HepG2 (cell line): ENCODE measurements around the gene UTP4. TPM values are rescaled to one million over a fixed set of nuclear protein-coding genes. Genes with fewer than 3 reads are reported as not detected.

Experiments used
- ATAC-seq: fragments of 200-7000 bp; cut with Tn5 transposase; 3 replicates; pipeline ENCODE4 v1.9.1; 2020; ENCODE audit warnings: mild to moderate bottlenecking, moderate library complexity
- BruUV-seq: library from RNA; stranded (reverse); fragments of 400-500 nt; replicated peaks from 2 replicates; lab custom pipeline; 2021; lab: Mats Ljungman, UMichigan
- CTCF ChIA-PET: fragments of 300-600 bp; formaldehyde crosslinking; extraction: SDS; loops from one replicate; lab custom pipeline; 2021; ENCODE audit warnings: low total read pairs, inconsistent platforms, low intra/inter-chr PET ratio; lab: Yijun Ruan, JAX
- POLR2A ChIA-PET: fragments of 350-600 bp; sonication (Branson Sonifier 250); formaldehyde crosslinking; loops from one replicate; lab custom pipeline; 2020; ENCODE audit warnings: antibody characterized with exemption, inconsistent platforms; lab: Yijun Ruan, JAX
- DNase-seq: peaks from one replicate; pipeline ENCODE4 v3.0.0-alpha.2; 2015; ENCODE audit warnings: low spot score
- FAIRE-seq: peaks from 3 replicates; lab custom pipeline; 2011; peaks lifted over from hg19 to GRCh38; lab: Jason Lieb, UNC
- H2AFZ ChIP-seq: one replicate; pipeline ENCODE4 v1.6.1; 2011; ENCODE audit warnings: low read length, inconsistent platforms
- H3K27ac ChIP-seq: fragments of 300-600 bp; 3 replicates; pipeline ENCODE4 v1.8.0; 2011; ENCODE audit warnings: mixed run types, mild to moderate bottlenecking, mixed read lengths, low read length, inconsistent platforms; ENCODE audit not compliant: insufficient read depth; ENCODE audit errors: extremely low read length
- H3K27me3 ChIP-seq, 2 experiments: fragments of 200-600 bp in 1 of 2; 2 replicates in 1 of 2; 3 replicates in 1 of 2; pipeline versions ENCODE4 v1.6.0 to v1.8.0; 2011; ENCODE audit warnings: low read length in 2 of 2, mild to moderate bottlenecking in 2 of 2, moderate library complexity in 2 of 2, inconsistent platforms in 1 of 2; ENCODE audit not compliant: insufficient read depth in 2 of 2, control insufficient read depth in 1 of 2
- H3K36me3 ChIP-seq, 2 experiments: fragments of 200-600 bp in 1 of 2; replicated peaks in 1 of 2; 2 replicates in 1 of 2; 3 replicates in 1 of 2; pipeline versions ENCODE4 v1.5.1 to v1.8.0; 2011; ENCODE audit warnings: low read length in 2 of 2, inconsistent platforms in 1 of 2; ENCODE audit not compliant: insufficient read depth in 2 of 2, control insufficient read depth in 1 of 2
- H3K4me1 ChIP-seq: 2 replicates; pipeline ENCODE4 v1.5.1; 2012; ENCODE audit warnings: low read length, inconsistent platforms; ENCODE audit not compliant: insufficient read depth
- H3K4me2 ChIP-seq: 2 replicates; pipeline ENCODE4 v1.6.0; 2011; ENCODE audit warnings: low read depth, low read length, inconsistent platforms
- H3K4me3 ChIP-seq, 3 experiments: fragments of 200-600 bp in 1 of 3; sonication (generic), shearing (Covaris generic) in 1 of 3; replicated peaks in 1 of 3; 2 replicates each; pipeline ENCODE4 v1.5.1; 2011 to 2016; ENCODE audit warnings: low read length in 3 of 3, inconsistent platforms in 2 of 3, low read depth in 2 of 3, mild to moderate bottlenecking in 2 of 3, control low read depth in 1 of 3, mixed read lengths in 1 of 3; ENCODE audit not compliant: insufficient read depth in 1 of 3
- H3K79me2 ChIP-seq: one replicate; pipeline ENCODE4 v1.6.1; 2011; ENCODE audit warnings: low read length, inconsistent platforms; ENCODE audit not compliant: insufficient read depth
- H3K9ac ChIP-seq: 2 replicates; pipeline ENCODE4 v1.6.0; 2011; ENCODE audit warnings: mild to moderate bottlenecking, low read depth, low read length, inconsistent platforms; ENCODE audit not compliant: insufficient read depth
- H3K9me3 ChIP-seq: 2 replicates; pipeline ENCODE4 v1.5.1; 2012; ENCODE audit warnings: mild to moderate bottlenecking, low read length
- H4K20me1 ChIP-seq: 2 replicates; pipeline ENCODE4 v1.6.0; 2011; ENCODE audit warnings: inconsistent platforms, mild to moderate bottlenecking, low read length, moderate library complexity; ENCODE audit not compliant: insufficient read depth
- AKAP8 ChIP-seq: sonication (generic); formaldehyde crosslinking; IDR thresholded peaks from 2 replicates; pipeline ENCODE4 v1.5.1; 2020; ENCODE audit warnings: mild to moderate bottlenecking, missing genetic modification reagents
- ARID2 ChIP-seq: sonication (generic); formaldehyde crosslinking; IDR thresholded peaks from 2 replicates; pipeline ENCODE4 v1.8.1; 2022; ENCODE audit warnings: mild to moderate bottlenecking, missing genetic modification reagents, borderline replicate concordance
- DBP ChIP-seq: sonication (generic); formaldehyde crosslinking; IDR thresholded peaks from 2 replicates; pipeline ENCODE4 v1.4.0; 2020; ENCODE audit warnings: missing genetic modification reagents; ENCODE audit errors: not compliant biosample characterization
- HNF4A ChIP-seq: sonication (generic); formaldehyde crosslinking; IDR thresholded peaks from 2 replicates; pipeline ENCODE4 v1.4.0; 2020; ENCODE audit warnings: missing genetic modification reagents
- HNRNPUL1 ChIP-seq: fragments of 200-400 bp; formaldehyde crosslinking; IDR thresholded peaks from 2 replicates; pipeline ENCODE4 v1.6.1; 2017; ENCODE audit warnings: low read depth, mild to moderate bottlenecking, low read length, moderate library complexity
- HOXA7 ChIP-seq: sonication (generic); formaldehyde crosslinking; IDR thresholded peaks from 2 replicates; pipeline ENCODE4 v1.8.1; 2022; ENCODE audit warnings: mild to moderate bottlenecking, missing genetic modification reagents, moderate library complexity
- KDM5B ChIP-seq: sonication (generic); formaldehyde crosslinking; IDR thresholded peaks from 2 replicates; pipeline ENCODE4 v1.4.0; 2020; ENCODE audit warnings: missing genetic modification reagents, mild to moderate bottlenecking, borderline replicate concordance
- MAX ChIP-seq: IDR thresholded peaks from 2 replicates; pipeline ENCODE4 v1.6.1; 2012; ENCODE audit warnings: inconsistent platforms
- NKX3-1 ChIP-seq: sonication (generic); formaldehyde crosslinking; IDR thresholded peaks from 2 replicates; pipeline ENCODE4 v1.5.0; 2020; ENCODE audit warnings: missing genetic modification reagents
- PTBP1 ChIP-seq: fragments of 200-400 bp; formaldehyde crosslinking; IDR thresholded peaks from 2 replicates; pipeline ENCODE4 v1.6.1; 2018; ENCODE audit warnings: low read length, low read depth; ENCODE audit not compliant: poor library complexity, severe bottlenecking
- WGBS: methylation state at CpG from one replicate; pipeline ENCODE4 v1.1.6; 2017; ENCODE audit warnings: low lambda C conversion rate; 5-methylcytosine and 5-hydroxymethylcytosine counted together
- in situ Hi-C: cut with HindIII; loops from 2 replicates; pipeline ENCODE4 v1.10.0; 2017; ENCODE audit warnings: low pct_unique_long_range_greater_than_20kb; ENCODE audit not compliant: extremely low pct_ligation_motif_present
- intact Hi-C: fragments of 100-400 bp; cut with micrococcal nuclease; formaldehyde crosslinking; loops from one replicate; pipeline ENCODE4 v1.10.0; 2022; ENCODE audit not compliant: unreplicated experiment
- polyA plus RNA-seq, 8 experiments: library from polyadenylated mRNA; depleted of rRNA in 3 of 8; stranded (reverse) in 7 of 8; unstranded in 1 of 8; fragments of >200 nt; fragmentation: Illumina TruSeq in 4 of 8; extraction: Trizol in 4 of 8; gene quantifications; 2 replicates each; pipeline versions ENCODE4 v1.2.1 to v1.2.3, GENCODE V29; 2011 to 2016; ENCODE audit warnings: low read depth in 4 of 8, missing spikeins in 1 of 8, mixed read lengths in 1 of 8; ENCODE audit not compliant: insufficient read depth in 1 of 8
- total RNA-seq, 5 experiments: library from RNA; depleted of rRNA; stranded (reverse); fragments of >200 nt; fragmentation: Illumina TruSeq; extraction: Trizol; gene quantifications; 2 replicates each; pipeline ENCODE4 v1.2.3, GENCODE V29; 2016; ENCODE audit warnings: low read depth in 1 of 5

The UTP4 gene
- total and polyA plus RNA-seq, 2 of the 13 experiments (the other 11 are each of a cell fraction or from before 2014, with no cell fraction given), result 30.0 to 85.8 TPM

GRCh38 chr16:69118468-69118867 lies 14.0 kb upstream of the UTP4 start:
- no peak for DNase-seq
- 100% methylated on average over 2 of the region's 2 CpGs for WGBS
- no peak for TF ChIP-seq NKX3-1 (CRISPR knock-in tag)
- no peak for TF ChIP-seq DBP (CRISPR knock-in tag)
- no peak for TF ChIP-seq HNRNPUL1
- TF ChIP-seq PTBP1, result no peak
- no peak for TF ChIP-seq HOXA7 (CRISPR knock-in tag)
- TF ChIP-seq MAX, result no peak
- no peak for TF ChIP-seq ARID2 (CRISPR knock-in tag)
- TF ChIP-seq, all 625 proteins: peak for 0
- H4K20me1 ChIP-seq, result no peaks in the 10 kb centered on the region
- FAIRE-seq (no peak), ATAC-seq (no peak)
- H3K4me2 ChIP-seq, result no peak overlapping the region
- TSS peak; percentile 42 for BruUV-seq
- ChIA-PET CTCF (no interaction called here), POLR2A (interaction anchor here (1.1 kb wide), 2 partner anchors 13 to 81 kb away, joined by 3 read pairs; partner anchors contain the start of gene HAS3)
- H3K9ac ChIP-seq, result no peak overlapping the region
- H3K27me3 ChIP-seq, result no peaks in the 10 kb centered on the region
- intact Hi-C loops, result no loop called here
- in situ Hi-C loops, result loop anchor here (25.0 kb wide), 1 partner anchor 406 kb away; no protein-coding TSS in a partner anchor
- peaks cover 19 to 43% of the 10 kb centered on the region in 2 experiments for H3K36me3 ChIP-seq
- H3K4me3 ChIP-seq, result no peak overlapping the region
- no peaks in the 10 kb centered on the region for H3K79me2 ChIP-seq
- H2AFZ ChIP-seq, result no peak overlapping the region
- no peaks in the 10 kb centered on the region for H3K9me3 ChIP-seq
- no peak overlapping the region for H3K27ac ChIP-seq
- peaks cover 14% of the 10 kb centered on the region for H3K4me1 ChIP-seq

GRCh38 chr16:69118994-69119393 lies 13.5 kb upstream of the UTP4 start:
- TF ChIP-seq AKAP8 (CRISPR knock-in tag) (0 out of 2 replicates have a peak, but pooled peaks have one; percentile 52), HNF4A (CRISPR knock-in tag) (0 out of 2 replicates have a peak, but pooled peaks have one; percentile 7), KDM5B (no peak)
- H3K4me2 ChIP-seq, result no peak overlapping the region
- no peaks in the 10 kb centered on the region for H3K27me3 ChIP-seq
- no peak overlapping the region for H3K27ac ChIP-seq
- POLR2A ChIA-PET, result interaction anchor here (1.1 kb wide), 2 partner anchors 14 to 82 kb away, joined by 3 read pairs; partner anchors contain the start of gene HAS3
- no peaks in the 10 kb centered on the region for H3K9me3 ChIP-seq
- DNase-seq (no peak), FAIRE-seq (no peak), ATAC-seq (no peak)
- CTCF ChIA-PET, result no interaction called here
- peaks cover 19 to 43% of the 10 kb centered on the region in 2 experiments for H3K36me3 ChIP-seq
- no TSS peak for BruUV-seq
- intact Hi-C loops (no loop called here), in situ Hi-C loops (loop anchor here (25.0 kb wide), 1 partner anchor 407 kb away; no protein-coding TSS in a partner anchor)
- no peaks in the 10 kb centered on the region for H4K20me1 ChIP-seq
- H2AFZ ChIP-seq, result no peak overlapping the region
- peaks cover 14% of the 10 kb centered on the region for H3K4me1 ChIP-seq
- no peaks in the 10 kb centered on the region for H3K79me2 ChIP-seq
- no peak overlapping the region for H3K9ac ChIP-seq
- 90% methylated on average over 2 of the region's 2 CpGs for WGBS
- no peak overlapping the region for H3K4me3 ChIP-seq
